Left colon (tissue), 2 donors: ENCODE measurements around the gene RETREG1. TPM values are rescaled to one million over a fixed set of nuclear protein-coding genes. Genes with fewer than 3 reads are reported as not detected.
"Not testable (repeated sequence)": the region's sequence is repeated elsewhere in the genome, so short reads cannot be mapped to it uniquely, and the experiment has no call there.

Source experiments
- ATAC-seq: fragments of 200-7000 bp; cut with Tn5 transposase; one replicate; pipeline ENCODE4 v1.9.1; 2020; ENCODE audit warnings: mild to moderate bottlenecking, moderate library complexity
- DNase-seq, 2 donors: peaks; one replicate each; pipeline ENCODE4 v3.0.0-alpha.2; 2020
- intact Hi-C, 2 donors: fragments of 100-400 bp; cut with DNase I in 1 of 2; cut with micrococcal nuclease in 1 of 2; formaldehyde crosslinking; loops; one replicate each; pipeline versions ENCODE4 v1.11.2 to v1.14.0; 2022; cut with DNase I, micrococcal nuclease
- total RNA-seq, 2 donors: library from RNA; stranded (reverse); fragmentation: NEBNext Ultra II Directional; extraction: Animal tissue kit (Norgen Biotek cat#: 25700); gene quantifications; one replicate each; pipeline ENCODE4 v1.2.1, GENCODE V29; 2021
- donor health status: DM: no; HTN: no; CAD: no.
- donor health status: DM: yes; HTN: yes; CAD: no.

Gene RETREG1
- total RNA-seq, 2 donors from 2014 or later, result 63.7 to 100 TPM

DNA sequence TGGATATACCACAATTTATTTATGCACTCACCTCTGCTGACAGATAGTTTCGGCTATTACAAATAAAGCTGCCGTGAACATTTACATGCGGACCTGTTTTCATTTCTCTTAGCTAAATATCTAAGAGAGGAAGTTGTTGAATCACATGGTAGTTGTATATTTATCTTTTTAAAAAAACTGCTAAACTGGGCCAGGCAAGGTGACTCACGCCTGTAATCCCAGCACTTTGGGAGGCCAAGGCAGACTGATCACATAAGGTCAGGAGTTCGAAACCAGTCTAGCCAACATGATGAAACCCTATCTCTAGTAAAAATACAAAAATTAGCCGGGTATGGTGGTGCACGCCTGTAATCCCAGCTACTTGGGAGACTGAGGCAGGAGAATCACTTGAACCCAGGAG, 73.6 kb downstream of the RETREG1 start:
- peak; percentile 32 for ATAC-seq
- DNase-seq, intact Hi-C loops: not testable (repeated sequence)

DNA sequence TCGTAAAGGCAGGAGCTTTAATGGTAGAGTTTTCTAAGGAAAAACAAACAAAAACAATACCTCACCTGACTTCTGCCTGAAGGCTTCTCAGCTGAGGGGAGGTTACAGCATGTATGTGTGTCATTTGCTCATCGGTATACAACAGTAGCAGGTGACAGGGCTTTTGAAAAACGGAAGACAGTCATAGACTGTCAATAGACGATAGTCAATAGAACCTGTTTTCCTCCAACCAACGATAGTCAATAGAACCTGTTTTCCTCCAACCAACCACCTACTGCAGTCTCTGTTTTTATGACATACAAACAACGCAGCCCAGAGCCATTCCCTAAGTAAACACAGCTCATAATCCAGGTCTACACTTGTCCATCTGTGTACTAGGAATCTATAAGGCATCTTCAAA, 74.6 kb downstream of the RETREG1 start:
- intact Hi-C loops, result no loop called here
- no peak for DNase-seq
- ATAC-seq, result peak; percentile 59

DNA sequence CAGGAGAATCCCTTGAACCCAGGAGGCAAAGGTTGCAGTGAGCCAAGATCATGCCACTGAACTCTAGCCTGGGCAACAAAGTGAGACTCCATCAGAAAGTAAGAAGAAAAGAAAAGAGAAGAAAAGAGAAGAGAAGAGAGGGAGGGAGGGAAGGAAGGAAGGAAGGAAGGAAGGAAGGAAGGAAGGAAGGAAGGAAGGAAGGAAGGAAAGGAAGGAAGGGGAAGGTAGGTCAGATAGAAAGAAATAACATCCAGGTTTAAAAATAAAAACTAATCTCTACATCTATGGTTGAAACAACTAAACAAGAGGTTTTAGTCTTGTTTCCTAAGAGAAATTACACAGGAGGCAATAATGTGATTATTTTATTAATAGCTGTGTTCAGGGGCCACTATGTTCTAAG, 75.2 kb downstream of the RETREG1 start:
- DNase-seq, intact Hi-C loops, ATAC-seq: not testable (repeated sequence)

DNA sequence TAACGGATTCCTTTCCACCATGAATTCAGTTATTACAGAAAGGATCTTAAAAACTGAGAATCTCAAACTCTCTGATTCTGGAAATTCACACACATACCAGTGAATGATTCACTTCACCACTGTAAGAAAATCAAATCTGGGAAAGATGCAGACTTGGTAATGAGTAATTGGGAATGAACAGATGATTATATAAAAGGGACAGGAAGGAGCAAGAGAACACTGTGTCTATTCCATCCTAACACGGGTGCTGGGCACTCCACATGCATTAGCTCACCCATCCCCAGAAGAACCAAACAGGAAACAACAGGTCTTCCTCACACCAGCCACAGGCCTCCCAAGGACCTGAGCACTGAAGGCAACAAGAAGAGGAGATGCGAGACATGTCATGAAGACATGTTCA, 76.4 kb downstream of the RETREG1 start:
- DNase-seq (no peak), ATAC-seq (no peak)

DNA sequence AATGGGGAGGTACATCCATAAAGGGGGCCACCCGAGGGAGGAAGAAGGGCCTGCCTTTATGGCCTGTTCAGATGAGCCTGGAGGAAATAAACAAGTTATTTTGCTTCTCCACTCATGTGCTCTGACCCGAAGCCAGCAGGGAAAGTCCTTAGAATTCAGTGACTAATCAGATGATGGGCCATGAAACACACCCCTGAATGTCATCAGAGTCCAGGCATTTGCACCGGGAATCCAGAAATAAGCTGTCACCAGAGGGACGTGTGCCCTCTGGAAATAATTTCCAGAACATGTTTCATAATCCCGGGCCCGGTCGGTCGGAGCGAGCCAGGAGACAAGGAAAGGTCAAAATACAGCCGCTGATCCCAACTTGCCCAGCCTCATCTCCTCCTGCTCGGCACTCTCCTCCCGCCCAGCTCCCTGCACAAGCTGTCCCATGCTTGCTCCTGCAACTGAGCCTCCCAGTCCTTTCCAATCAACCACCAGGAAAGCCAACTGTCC, 77.6 kb downstream of the RETREG1 start:
- peak; percentile 82 for ATAC-seq
- intact Hi-C loops, result no loop called here
- peak; percentile 64 to 84 for DNase-seq

More for the DNA sequence above, 76.4 kb downstream of the RETREG1 start:
- intact Hi-C loops, result no loop called here

DNA sequence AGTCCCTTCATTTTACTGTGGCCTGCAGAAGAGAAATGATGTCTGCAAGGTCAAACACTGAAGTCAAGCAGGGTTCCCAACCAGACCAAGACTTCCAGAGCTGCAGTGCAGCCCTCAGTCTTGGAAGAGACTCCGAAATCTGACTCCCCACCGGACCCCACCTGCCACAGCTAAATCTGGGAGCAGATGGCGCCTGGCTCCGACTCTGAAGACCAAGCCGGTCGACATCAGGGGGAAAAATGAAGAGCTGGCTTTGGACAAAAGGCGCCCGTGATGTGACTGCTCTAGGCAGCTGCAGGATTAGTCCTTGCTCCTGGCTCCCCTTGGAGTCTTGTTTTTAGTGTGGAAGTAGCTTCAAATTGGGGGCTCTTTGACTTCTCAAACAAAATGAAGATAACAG, 78.8 kb downstream of the RETREG1 start:
- DNase-seq (no peak), ATAC-seq (no peak)
- intact Hi-C loops, result no loop called here

- ATAC-seq, result no peak
- no peak for DNase-seq
- intact Hi-C loops, result no loop called here
Measured at GRCh38 chr5:16536818-16537217, 80.0 kb downstream of the RETREG1 start.

DNA sequence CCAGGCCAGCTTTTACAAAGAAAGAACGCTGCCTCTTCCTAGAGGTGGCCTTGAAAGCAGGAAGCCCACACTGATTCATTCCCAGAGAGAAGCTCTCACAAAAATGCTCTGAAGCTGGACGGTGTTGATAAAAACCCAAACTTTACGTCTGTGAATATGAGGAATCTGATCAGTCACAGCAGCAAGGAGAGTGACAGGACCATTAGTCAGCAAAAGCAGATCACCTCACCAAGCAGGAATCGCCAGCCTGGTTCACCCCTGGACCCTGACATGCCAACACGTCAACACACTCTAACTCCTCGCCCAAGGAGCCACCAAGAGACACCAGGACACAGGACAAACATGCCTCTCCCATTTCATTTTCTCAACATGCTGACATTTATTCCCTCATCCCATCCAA, 80.6 kb downstream of the RETREG1 start:
- ATAC-seq (no peak), DNase-seq (no peak)
- intact Hi-C loops, result no loop called here

- DNase-seq, result no peak
- ATAC-seq, result no peak
- intact Hi-C loops, result no loop called here
Measured at GRCh38 chr5:16534280-16534679, 82.5 kb downstream of the RETREG1 start.

GRCh38 chr5:16531063-16531648, 85.6 kb downstream of the RETREG1 start:
- no peak for DNase-seq
- intact Hi-C loops, result no loop called here
- peak; percentile 80 for ATAC-seq

- DNase-seq (no peak), ATAC-seq (peak; percentile 43)
Measured at GRCh38 chr5:16529306-16529705, 87.5 kb downstream of the RETREG1 start.

GRCh38 chr5:16528382-16529110, 88.3 kb downstream of the RETREG1 start:
- no peak for ATAC-seq
- no peak for DNase-seq
- intact Hi-C loops, result no loop called here

More at GRCh38 chr5:16529306-16529705, 87.5 kb downstream of the RETREG1 start:
- intact Hi-C loops, result no loop called here

DNA sequence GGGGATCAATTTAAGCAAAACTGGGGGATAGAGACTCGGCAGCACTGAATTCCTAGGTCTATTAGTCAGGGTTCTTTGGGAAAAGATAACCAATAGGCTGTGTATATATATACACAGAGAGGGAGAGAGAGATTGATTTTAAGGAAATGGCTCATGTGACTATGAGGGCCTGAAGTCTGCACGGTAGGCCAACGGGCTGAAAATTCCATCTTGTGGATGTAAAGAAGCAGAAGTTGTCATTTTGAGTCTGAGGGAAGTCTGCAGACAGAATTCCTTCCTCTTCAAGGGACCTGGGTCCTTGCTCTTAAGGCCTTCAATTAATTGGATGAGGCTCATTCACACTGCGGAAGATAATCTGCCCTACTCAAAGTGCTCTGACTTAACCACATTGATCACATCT, 91.1 kb downstream of the RETREG1 start:
- intact Hi-C loops, result no loop called here
- ATAC-seq, result no peak
- no peak for DNase-seq

GRCh38 chr5:16524286-16524685, 92.5 kb downstream of the RETREG1 start:
- ATAC-seq, result no peak
- intact Hi-C loops, result no loop called here

GRCh38 chr5:16521521-16522483, 95.0 kb downstream of the RETREG1 start:
- intact Hi-C loops, result no loop called here
- peak; percentile 82 for ATAC-seq
- DNase-seq, result peak in 1 of 2 donors; percentile 49

More at GRCh38 chr5:16524286-16524685, 92.5 kb downstream of the RETREG1 start:
- DNase-seq, result no peak

DNA sequence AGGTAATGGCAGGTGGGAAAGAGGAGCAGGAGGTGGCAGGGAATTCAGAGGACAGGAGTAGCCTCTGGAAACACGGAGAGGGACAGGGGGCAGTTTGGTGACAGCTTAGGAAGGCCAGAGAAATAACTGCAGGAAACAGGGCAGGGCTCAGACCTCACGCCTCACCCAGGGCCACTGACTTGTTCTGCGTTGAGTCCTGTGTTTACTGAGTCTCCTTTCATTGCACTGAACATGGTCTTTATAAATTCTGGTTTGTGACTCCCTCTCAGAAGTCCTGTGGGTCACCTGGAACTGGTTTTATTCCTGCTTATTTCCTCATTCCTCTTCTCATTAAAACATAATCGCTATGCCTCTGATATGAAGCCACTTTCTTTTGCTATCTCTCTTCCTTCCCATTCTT, 96.0 kb downstream of the RETREG1 start:
- DNase-seq (peak; percentile 58 to 75), ATAC-seq (peak; percentile 73)
- intact Hi-C loops, result no loop called here

DNA sequence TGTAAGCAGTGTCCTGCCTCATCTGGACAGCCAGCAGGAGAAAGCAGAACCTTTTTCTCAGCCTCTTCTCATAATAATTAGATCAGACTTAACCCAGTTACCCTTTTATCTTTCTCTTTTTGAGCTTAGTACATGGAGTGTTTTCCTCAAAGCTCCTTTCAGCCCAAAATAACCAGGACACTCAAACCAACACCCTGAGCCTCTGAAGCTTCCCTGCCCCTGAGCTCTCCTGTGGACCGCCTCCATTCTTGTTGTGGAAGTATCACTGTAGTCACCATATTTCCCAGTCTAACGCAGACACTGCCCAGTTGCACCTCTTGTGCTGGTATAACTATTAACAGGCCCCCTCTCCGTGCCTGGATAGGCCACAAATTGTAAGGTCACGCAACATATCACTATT, 97.4 kb downstream of the RETREG1 start:
- ATAC-seq (no peak), DNase-seq (no peak)
- intact Hi-C loops, result no loop called here

DNA sequence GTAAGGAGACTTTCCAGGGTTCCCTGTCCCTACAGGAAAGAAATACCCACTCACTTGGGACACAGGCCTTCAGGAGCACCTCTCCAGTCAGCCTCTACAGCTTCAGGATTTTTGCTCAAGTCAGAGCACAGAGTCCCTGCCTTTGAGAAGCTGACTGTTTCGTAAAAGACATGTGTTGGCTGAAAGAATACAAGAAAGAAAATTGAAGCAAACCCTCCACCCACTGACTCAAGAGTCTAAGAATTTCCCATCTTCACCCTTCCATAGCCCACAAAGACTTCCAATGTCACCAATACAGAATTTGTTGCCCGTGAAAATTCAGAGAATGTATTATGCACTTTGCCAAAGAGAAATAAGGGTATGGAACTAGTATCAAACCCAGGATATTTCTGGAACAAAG, 98.2 kb downstream of the RETREG1 start:
- intact Hi-C loops, result no loop called here
- DNase-seq, result no peak
- ATAC-seq, result no peak

DNA sequence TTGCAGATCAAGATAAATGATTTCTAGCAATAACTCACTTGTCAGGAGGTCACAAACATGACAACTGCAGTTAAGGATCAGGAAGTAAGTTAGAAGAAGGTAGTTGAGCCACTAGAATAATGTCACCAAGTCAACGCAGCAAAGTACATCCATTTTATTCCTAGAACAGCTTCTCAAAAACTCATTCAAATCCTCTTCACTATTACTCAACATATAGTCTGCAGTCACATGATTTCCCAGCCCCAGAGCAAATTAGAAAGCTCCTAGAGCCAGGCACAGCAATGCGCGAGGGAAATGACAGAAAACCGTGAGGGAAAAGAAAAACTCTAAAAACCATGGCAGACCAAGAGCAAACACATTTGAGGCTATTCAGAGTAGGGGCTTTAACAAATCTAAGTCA, 101.3 kb downstream of the RETREG1 start:
- DNase-seq (no peak), ATAC-seq (no peak)
- intact Hi-C loops, result no loop called here
